Suprapubic skin (tissue), 3 donors: ENCODE measurements around the gene SKAP2.

Experiments used
- CTCF ChIP-seq, 2 donors: fragments of 200-600 bp in 1 of 2; fragments of 450-650 bp in 1 of 2; sonication (generic) in 1 of 2; IDR thresholded peaks; one replicate each; pipeline ENCODE4 v1.5.1; 2016 to 2019; ENCODE audit warnings: antibody characterized with exemption in 2 of 2, mild to moderate bottlenecking in 1 of 2, moderate library complexity in 1 of 2
- EP300 ChIP-seq: sonication (generic); formaldehyde crosslinking; IDR thresholded peaks from one replicate; pipeline ENCODE4 v1.6.1; 2017; ENCODE audit warnings: antibody characterized with exemption
- POLR2A ChIP-seq, 2 donors: fragments of 450-650 bp; IDR thresholded peaks; one replicate each; pipeline ENCODE4 v1.6.1; 2017; ENCODE audit warnings: antibody characterized with exemption in 2 of 2, mild to moderate bottlenecking in 2 of 2, moderate library complexity in 2 of 2

- TF ChIP-seq POLR2A (IDR thresholded peaks at IDR 0.05), result no peak
- no peak for TF ChIP-seq CTCF (IDR thresholded peaks at IDR 0.05)
- TF ChIP-seq EP300, result no peak
These were observed 239.6 kb downstream of the SKAP2 start for GRCh38 chr7:26624839-26625238.
